Measurements from ENCODE around the gene LRRC4C. TPM values are rescaled to one million over a fixed set of nuclear protein-coding genes. Genes with fewer than 3 reads are reported as not detected.
A peak's percentile ranks its signal among the peaks of the same experiment; 100 is the strongest.

The LRRC4C gene
- total RNA-seq, 6 experiments from 2014 or later: not detected

- H3K4me1 Mint-ChIP-seq (ENCODE audit: low read depth): peaks cover 21% of the 10 kb centered on the region
- H3K4me3 Mint-ChIP-seq: no peak overlapping the region
- DNase-seq: peak; percentile 60
- H3K36me3 Mint-ChIP-seq (ENCODE audit: low read depth): no peaks in the 10 kb centered on the region
- no peak overlapping the region for H3K27ac Mint-ChIP-seq
- peaks cover 3% of the 10 kb centered on the region; the same call in 1 of the 2 replicates for H3K27me3 Mint-ChIP-seq (ENCODE audit: insufficient read depth)
- no peaks in the 10 kb centered on the region for H3K9me3 Mint-ChIP-seq
- TF ChIP-seq, protein P1, sequence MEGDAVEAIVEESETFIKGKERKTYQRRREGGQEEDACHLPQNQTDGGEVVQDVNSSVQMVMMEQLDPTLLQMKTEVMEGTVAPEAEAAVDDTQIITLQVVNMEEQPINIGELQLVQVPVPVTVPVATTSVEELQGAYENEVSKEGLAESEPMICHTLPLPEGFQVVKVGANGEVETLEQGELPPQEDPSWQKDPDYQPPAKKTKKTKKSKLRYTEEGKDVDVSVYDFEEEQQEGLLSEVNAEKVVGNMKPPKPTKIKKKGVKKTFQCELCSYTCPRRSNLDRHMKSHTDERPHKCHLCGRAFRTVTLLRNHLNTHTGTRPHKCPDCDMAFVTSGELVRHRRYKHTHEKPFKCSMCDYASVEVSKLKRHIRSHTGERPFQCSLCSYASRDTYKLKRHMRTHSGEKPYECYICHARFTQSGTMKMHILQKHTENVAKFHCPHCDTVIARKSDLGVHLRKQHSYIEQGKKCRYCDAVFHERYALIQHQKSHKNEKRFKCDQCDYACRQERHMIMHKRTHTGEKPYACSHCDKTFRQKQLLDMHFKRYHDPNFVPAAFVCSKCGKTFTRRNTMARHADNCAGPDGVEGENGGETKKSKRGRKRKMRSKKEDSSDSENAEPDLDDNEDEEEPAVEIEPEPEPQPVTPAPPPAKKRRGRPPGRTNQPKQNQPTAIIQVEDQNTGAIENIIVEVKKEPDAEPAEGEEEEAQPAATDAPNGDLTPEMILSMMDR (IDR thresholded peaks at IDR 0.05): peak; percentile 87
Observed at GRCh38 chr11:40306938-40307548, 1152.4 kb downstream of the LRRC4C start.

DNA sequence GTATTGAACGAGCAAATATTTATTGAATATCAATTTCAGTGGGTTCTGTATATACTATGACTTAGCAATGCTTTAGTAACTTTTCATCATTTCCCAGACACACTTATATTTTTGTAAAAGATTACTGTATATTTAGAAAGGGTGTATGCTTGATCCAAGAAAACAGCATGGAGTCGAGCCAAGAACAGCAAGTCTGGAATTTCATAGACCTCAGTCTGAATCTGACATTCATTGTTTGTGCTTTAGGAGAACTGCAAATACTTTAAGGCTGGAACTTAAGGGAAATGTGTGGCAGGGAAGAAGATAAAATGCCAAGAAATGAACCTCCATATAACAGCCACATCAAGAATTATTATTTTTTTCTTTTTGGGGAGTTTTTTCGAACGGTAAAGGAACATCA is 1156.8 kb downstream of the LRRC4C start:
- Mint-ChIP-seq H3K27me3 (ENCODE audit: insufficient read depth) (peaks cover 3% of the 10 kb centered on the region), H3K9me3 (no peaks in the 10 kb centered on the region), H3K4me3 (no peak overlapping the region), H3K27ac (no peak overlapping the region), H3K36me3 (ENCODE audit: low read depth) (no peaks in the 10 kb centered on the region), H3K4me1 (ENCODE audit: low read depth) (peaks cover 13% of the 10 kb centered on the region)
- no peak for DNase-seq
- TF ChIP-seq, protein P1 (IDR thresholded peaks at IDR 0.05): no peak

DNA sequence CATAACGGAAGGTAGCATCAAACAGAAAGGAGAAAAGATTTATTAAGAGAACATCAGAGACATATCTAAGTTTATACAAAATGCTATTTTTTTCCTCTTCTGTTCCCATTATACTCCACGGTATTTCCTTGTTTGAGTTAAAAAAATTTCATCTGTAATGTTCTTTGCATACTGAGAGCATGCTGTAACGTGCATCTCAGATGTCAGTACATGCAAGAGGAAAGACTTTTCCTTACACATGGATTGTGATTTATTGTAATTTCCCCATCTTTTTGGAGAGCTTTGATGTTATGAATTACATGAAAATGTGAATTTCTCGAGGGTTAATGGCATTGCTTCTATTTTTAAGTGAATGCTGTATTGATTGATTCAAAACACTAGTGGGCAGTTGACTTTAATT is 1164.0 kb downstream of the LRRC4C start:
- no peaks in the 10 kb centered on the region for H3K36me3 Mint-ChIP-seq (ENCODE audit: low read depth)
- H3K4me1 Mint-ChIP-seq (ENCODE audit: low read depth): peaks cover 21% of the 10 kb centered on the region
- peaks cover 5% of the 10 kb centered on the region for H3K27me3 Mint-ChIP-seq (ENCODE audit: insufficient read depth)
- H3K27ac Mint-ChIP-seq: no peak overlapping the region
- no peaks in the 10 kb centered on the region for H3K9me3 Mint-ChIP-seq
- no peak overlapping the region for H3K4me3 Mint-ChIP-seq
- TF ChIP-seq, protein P1 (IDR thresholded peaks at IDR 0.05): no peak
- no peak for DNase-seq

DNA sequence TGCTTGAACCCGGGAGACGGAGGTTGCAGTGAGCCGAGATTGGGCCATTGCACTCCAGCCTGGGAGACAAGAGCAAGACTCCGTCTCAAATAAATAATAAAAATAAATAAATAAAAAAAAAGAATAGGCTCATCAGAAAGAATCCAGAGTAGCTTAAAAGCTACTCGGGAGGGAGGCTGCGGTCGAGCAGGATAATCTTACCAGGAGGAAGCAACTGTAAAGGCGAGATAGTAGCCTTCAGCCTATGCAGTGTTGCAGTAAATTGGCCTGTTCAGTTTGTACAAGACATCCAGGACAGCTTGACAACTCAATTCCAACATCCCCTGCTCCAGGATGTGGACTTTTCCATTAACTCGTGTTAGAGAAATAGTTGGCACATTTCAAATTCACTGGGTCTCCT is 1164.7 kb downstream of the LRRC4C start:
- Mint-ChIP-seq H3K4me1 (ENCODE audit: low read depth) (peaks cover 21% of the 10 kb centered on the region), H3K27me3 (ENCODE audit: insufficient read depth) (peaks cover 5% of the 10 kb centered on the region), H3K27ac (no peak overlapping the region), H3K4me3 (no peak overlapping the region), H3K9me3 (no peaks in the 10 kb centered on the region), H3K36me3 (ENCODE audit: low read depth) (no peaks in the 10 kb centered on the region)
- DNase-seq: no peak
- TF ChIP-seq, protein P1 (IDR thresholded peaks at IDR 0.05): no peak

GRCh38 chr11:40294349-40294735 is 1165.1 kb downstream of the LRRC4C start:
- Mint-ChIP-seq H3K4me1 (ENCODE audit: low read depth) (peaks cover 21% of the 10 kb centered on the region), H3K36me3 (ENCODE audit: low read depth) (no peaks in the 10 kb centered on the region), H3K27ac (no peak overlapping the region), H3K27me3 (ENCODE audit: insufficient read depth) (peaks cover 5% of the 10 kb centered on the region), H3K9me3 (no peaks in the 10 kb centered on the region), H3K4me3 (peak overlapping the region; percentile 86; the same call in 1 of the 2 replicates)
- DNase-seq: no peak
- TF ChIP-seq, protein P1 (IDR thresholded peaks at IDR 0.05): peak; percentile 31
